Upper lobe of left lung (tissue), 4 donors: ENCODE data around the gene RPL5.

Experiments used
- EP300 ChIP-seq, 4 donors: sonication (generic); formaldehyde crosslinking; IDR thresholded peaks; one replicate each; pipeline ENCODE4 v1.5.1; 2017; ENCODE audit warnings: antibody characterized with exemption in 4 of 4, control low read depth in 2 of 4
- POLR2A ChIP-seq, 4 donors: fragments of 450-650 bp; IDR thresholded peaks; one replicate each; pipeline ENCODE4 v1.5.1; 2016 to 2017; ENCODE audit warnings: antibody characterized with exemption in 4 of 4, mild to moderate bottlenecking in 2 of 4
- POLR2AphosphoS5 ChIP-seq, 2 donors: sonication (generic); formaldehyde crosslinking; IDR thresholded peaks; one replicate each; pipeline ENCODE4 v1.5.1; 2017; ENCODE audit warnings: antibody characterized with exemption in 2 of 2
- TF ChIP-seq, protein P1 (sequence below), 6 experiments: fragments of 450-650 bp in 4 of 6; fragments of 200-600 bp in 2 of 6; sonication (generic) in 2 of 6; IDR thresholded peaks; one replicate each; pipeline ENCODE4 v1.5.1; 2016 to 2019; ENCODE audit warnings: antibody characterized with exemption in 6 of 6

DNA sequence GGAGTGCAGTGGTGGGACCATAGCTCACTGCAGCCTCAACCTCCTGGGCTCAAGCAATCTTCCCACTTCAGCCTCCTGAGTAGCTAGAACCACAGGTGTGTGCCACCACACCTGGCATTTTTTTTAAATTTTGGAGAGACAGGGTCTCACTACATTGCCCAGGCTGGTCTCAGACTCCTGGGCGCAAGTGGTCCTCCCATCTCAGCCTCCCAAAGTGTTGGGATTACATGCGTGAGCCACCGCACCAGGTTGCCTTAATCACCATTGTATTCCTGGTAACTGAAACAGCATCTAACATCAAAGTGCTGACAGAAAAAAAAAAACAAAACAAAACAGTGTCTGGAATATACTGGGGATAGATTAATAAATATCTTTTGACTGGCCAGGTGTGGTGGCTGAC lies 18.2 kb downstream of the RPL5 start:
- TF ChIP-seq POLR2A (IDR thresholded peaks at IDR 0.05) (no peak), EP300 (IDR thresholded peaks at IDR 0.05) (no peak), POLR2AphosphoS5 (IDR thresholded peaks at IDR 0.05) (no peak)
- TF ChIP-seq, protein P1, sequence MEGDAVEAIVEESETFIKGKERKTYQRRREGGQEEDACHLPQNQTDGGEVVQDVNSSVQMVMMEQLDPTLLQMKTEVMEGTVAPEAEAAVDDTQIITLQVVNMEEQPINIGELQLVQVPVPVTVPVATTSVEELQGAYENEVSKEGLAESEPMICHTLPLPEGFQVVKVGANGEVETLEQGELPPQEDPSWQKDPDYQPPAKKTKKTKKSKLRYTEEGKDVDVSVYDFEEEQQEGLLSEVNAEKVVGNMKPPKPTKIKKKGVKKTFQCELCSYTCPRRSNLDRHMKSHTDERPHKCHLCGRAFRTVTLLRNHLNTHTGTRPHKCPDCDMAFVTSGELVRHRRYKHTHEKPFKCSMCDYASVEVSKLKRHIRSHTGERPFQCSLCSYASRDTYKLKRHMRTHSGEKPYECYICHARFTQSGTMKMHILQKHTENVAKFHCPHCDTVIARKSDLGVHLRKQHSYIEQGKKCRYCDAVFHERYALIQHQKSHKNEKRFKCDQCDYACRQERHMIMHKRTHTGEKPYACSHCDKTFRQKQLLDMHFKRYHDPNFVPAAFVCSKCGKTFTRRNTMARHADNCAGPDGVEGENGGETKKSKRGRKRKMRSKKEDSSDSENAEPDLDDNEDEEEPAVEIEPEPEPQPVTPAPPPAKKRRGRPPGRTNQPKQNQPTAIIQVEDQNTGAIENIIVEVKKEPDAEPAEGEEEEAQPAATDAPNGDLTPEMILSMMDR (IDR thresholded peaks at IDR 0.05) = no peak
